K562 (cell line): ENCODE measurements around the gene ZNF778. TPM values are rescaled to one million over a fixed set of nuclear protein-coding genes. Genes with fewer than 3 reads are reported as not detected.

ENCODE experiments used
- MLX ChIP-seq, 2 experiments: fragments of 450-650 bp in 1 of 2; sonication (generic) in 1 of 2; formaldehyde crosslinking; conservative IDR thresholded peaks; 2 replicates each; pipeline versions ENCODE4 v1.4.0 to v1.8.1; 2020 to 2022; ENCODE audit warnings: mild to moderate bottlenecking in 1 of 2, missing genetic modification reagents in 1 of 2
- NELFE ChIP-seq: IDR thresholded peaks from 2 replicates; pipeline ENCODE4 v1.6.1; 2011; ENCODE audit warnings: mild to moderate bottlenecking; ENCODE audit not compliant: insufficient read depth, insufficient read length
- NFYB ChIP-seq: IDR thresholded peaks from 2 replicates; pipeline ENCODE4 v1.6.1; 2011; ENCODE audit warnings: mild to moderate bottlenecking, moderate library complexity; ENCODE audit not compliant: insufficient read length; ENCODE audit errors: extremely low read depth
- POLR2H ChIP-seq: IDR thresholded peaks from 2 replicates; pipeline ENCODE4 v1.6.1; 2016; ENCODE audit warnings: missing genetic modification characterization, low read depth, mild to moderate bottlenecking, control low read depth, missing compliant biosample characterization, moderate library complexity
- PTRF ChIP-seq: fragments of 450-650 bp; IDR thresholded peaks from 2 replicates; pipeline ENCODE4 v1.6.1; 2016; ENCODE audit warnings: mild to moderate bottlenecking, missing genetic modification characterization, missing compliant biosample characterization
- THRAP3 ChIP-seq: fragments of 450-650 bp; IDR thresholded peaks from 2 replicates; pipeline ENCODE4 v1.6.1; 2016; ENCODE audit warnings: mild to moderate bottlenecking, inconsistent platforms, borderline replicate concordance
- ZMIZ1 ChIP-seq, 2 experiments: fragments of 150-350 bp in 1 of 2; IDR thresholded peaks; 2 replicates each; pipeline ENCODE4 v1.6.1; 2012 to 2016; ENCODE audit warnings: low read depth in 2 of 2, low read length in 2 of 2, mild to moderate bottlenecking in 1 of 2, moderate library complexity in 1 of 2
- ZNF197 ChIP-seq: fragments of 200-800 bp; sonication (Bioruptor generic); IDR thresholded peaks from 2 replicates; pipeline ENCODE4 v1.6.1; 2016; ENCODE audit warnings: low read depth, missing genetic modification characterization, missing compliant biosample characterization
- polyA plus RNA-seq, 8 experiments: library from polyadenylated mRNA; depleted of rRNA in 4 of 8; stranded (reverse) in 5 of 8; unstranded in 3 of 8; fragments of >200 nt; fragmentation: Nextera tagmentation in 2 of 8; fragmentation: Illumina TruSeq in 1 of 8; extraction: Ambion mirVana in 2 of 8; extraction: Trizol in 1 of 8; gene quantifications; 2 replicates each; pipeline versions ENCODE4 v1.2.1 to v1.2.3, GENCODE V29; 2011 to 2014; ENCODE audit warnings: inconsistent platforms in 1 of 8, missing spikeins in 1 of 8
- total RNA-seq, 7 experiments: library from RNA; depleted of rRNA in 6 of 7; stranded (reverse); fragments of >200 nt in 6 of 7; fragmentation: Illumina TruSeq in 2 of 7; extraction: Trizol in 2 of 7; gene quantifications; 2 replicates each; pipeline versions ENCODE4 v1.2.1 to v1.2.3, GENCODE V29; 2011 to 2021; ENCODE audit warnings: low replicate concordance in 1 of 7
- TF ChIP-seq, protein P1 (sequence below): sonication (generic); formaldehyde crosslinking; IDR thresholded peaks from 2 replicates; pipeline ENCODE4 v1.8.1; 2023; ENCODE audit warnings: mild to moderate bottlenecking, missing genetic modification reagents
- TF ChIP-seq, protein P2 (sequence below): fragments of 450-650 bp; IDR thresholded peaks from 2 replicates; pipeline ENCODE4 v1.7.0; 2016; ENCODE audit warnings: borderline replicate concordance
- TF ChIP-seq, protein P3 (sequence below): sonication (generic); formaldehyde crosslinking; IDR thresholded peaks from 2 replicates; pipeline ENCODE4 v1.8.1; 2023; ENCODE audit warnings: mild to moderate bottlenecking, missing genetic modification reagents, moderate library complexity
- TF ChIP-seq, protein P4 (sequence below): fragments of 450-650 bp; IDR thresholded peaks from 2 replicates; pipeline ENCODE4 v1.6.1; 2016; ENCODE audit warnings: antibody characterized with exemption

The ZNF778 gene
- total and polyA plus RNA-seq, 9 of the 15 experiments (the other 6 are each of a cell fraction or from before 2014, with no cell fraction given): 0.70 to 60.6 (median 7.5) TPM

- TF ChIP-seq, protein P1, sequence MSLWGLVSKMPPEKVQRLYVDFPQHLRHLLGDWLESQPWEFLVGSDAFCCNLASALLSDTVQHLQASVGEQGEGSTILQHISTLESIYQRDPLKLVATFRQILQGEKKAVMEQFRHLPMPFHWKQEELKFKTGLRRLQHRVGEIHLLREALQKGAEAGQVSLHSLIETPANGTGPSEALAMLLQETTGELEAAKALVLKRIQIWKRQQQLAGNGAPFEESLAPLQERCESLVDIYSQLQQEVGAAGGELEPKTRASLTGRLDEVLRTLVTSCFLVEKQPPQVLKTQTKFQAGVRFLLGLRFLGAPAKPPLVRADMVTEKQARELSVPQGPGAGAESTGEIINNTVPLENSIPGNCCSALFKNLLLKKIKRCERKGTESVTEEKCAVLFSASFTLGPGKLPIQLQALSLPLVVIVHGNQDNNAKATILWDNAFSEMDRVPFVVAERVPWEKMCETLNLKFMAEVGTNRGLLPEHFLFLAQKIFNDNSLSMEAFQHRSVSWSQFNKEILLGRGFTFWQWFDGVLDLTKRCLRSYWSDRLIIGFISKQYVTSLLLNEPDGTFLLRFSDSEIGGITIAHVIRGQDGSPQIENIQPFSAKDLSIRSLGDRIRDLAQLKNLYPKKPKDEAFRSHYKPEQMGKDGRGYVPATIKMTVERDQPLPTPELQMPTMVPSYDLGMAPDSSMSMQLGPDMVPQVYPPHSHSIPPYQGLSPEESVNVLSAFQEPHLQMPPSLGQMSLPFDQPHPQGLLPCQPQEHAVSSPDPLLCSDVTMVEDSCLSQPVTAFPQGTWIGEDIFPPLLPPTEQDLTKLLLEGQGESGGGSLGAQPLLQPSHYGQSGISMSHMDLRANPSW (CRISPR knock-in tag): no peak
- no peak for TF ChIP-seq NFYB
- TF ChIP-seq ZNF197 (CRISPR knock-in tag): no peak
- TF ChIP-seq, protein P2, sequence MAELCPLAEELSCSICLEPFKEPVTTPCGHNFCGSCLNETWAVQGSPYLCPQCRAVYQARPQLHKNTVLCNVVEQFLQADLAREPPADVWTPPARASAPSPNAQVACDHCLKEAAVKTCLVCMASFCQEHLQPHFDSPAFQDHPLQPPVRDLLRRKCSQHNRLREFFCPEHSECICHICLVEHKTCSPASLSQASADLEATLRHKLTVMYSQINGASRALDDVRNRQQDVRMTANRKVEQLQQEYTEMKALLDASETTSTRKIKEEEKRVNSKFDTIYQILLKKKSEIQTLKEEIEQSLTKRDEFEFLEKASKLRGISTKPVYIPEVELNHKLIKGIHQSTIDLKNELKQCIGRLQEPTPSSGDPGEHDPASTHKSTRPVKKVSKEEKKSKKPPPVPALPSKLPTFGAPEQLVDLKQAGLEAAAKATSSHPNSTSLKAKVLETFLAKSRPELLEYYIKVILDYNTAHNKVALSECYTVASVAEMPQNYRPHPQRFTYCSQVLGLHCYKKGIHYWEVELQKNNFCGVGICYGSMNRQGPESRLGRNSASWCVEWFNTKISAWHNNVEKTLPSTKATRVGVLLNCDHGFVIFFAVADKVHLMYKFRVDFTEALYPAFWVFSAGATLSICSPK: no peak
- no peak for TF ChIP-seq NELFE
- TF ChIP-seq THRAP3: peak; percentile 73; the same call in 1 of the 2 replicates
- TF ChIP-seq MLX (CRISPR knock-in tag; conservative IDR thresholded peaks at IDR 0.05): no peak
- TF ChIP-seq, protein P3, sequence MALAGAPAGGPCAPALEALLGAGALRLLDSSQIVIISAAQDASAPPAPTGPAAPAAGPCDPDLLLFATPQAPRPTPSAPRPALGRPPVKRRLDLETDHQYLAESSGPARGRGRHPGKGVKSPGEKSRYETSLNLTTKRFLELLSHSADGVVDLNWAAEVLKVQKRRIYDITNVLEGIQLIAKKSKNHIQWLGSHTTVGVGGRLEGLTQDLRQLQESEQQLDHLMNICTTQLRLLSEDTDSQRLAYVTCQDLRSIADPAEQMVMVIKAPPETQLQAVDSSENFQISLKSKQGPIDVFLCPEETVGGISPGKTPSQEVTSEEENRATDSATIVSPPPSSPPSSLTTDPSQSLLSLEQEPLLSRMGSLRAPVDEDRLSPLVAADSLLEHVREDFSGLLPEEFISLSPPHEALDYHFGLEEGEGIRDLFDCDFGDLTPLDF: no peak
- no peak for TF ChIP-seq POLR2H (tag)
- no peak for TF ChIP-seq ZMIZ1 (IDR thresholded peaks at IDR 0.05; ENCODE audit: low read depth in 2 of 2, low read length in 2 of 2)
- TF ChIP-seq PTRF (tag): no peak
- TF ChIP-seq, protein P4, sequence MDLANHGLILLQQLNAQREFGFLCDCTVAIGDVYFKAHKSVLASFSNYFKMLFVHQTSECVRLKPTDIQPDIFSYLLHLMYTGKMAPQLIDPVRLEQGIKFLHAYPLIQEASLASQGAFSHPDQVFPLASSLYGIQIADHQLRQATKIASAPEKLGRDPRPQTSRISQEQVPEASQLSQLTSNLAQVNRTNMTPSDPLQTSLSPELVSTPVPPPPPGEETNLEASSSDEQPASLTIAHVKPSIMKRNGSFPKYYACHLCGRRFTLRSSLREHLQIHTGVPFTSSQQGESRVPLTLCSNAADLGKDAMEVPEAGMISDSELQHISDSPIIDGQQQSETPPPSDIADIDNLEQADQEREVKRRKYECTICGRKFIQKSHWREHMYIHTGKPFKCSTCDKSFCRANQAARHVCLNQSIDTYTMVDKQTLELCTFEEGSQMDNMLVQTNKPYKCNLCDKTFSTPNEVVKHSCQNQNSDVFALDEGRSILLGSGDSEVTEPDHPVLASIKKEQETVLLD: 0 out of 2 replicates have a peak, but pooled peaks have one; percentile 34
Measured at GRCh38 chr16:89216315-89217137, 977 bp upstream of the ZNF778 start (continued).
